OCI-LY7 (cell line): ENCODE results near the gene DQX1. TPM values are rescaled to one million over a fixed set of nuclear protein-coding genes. Genes with fewer than 3 reads are reported as not detected.
A peak's percentile ranks its signal among the peaks of the same experiment; 100 is the strongest.
"Not testable (repeated sequence)": the region's sequence is repeated elsewhere in the genome, so short reads cannot be mapped to it uniquely, and the experiment has no call there.

ENCODE experiments used
- BruUV-seq: library from RNA; stranded (reverse); fragments of 400-500 nt; replicated peaks from 2 replicates; lab custom pipeline; 2021; lab: Mats Ljungman, UMichigan
- CTCF ChIA-PET: fragments of 300-600 bp; sonication (Branson Sonifier 250); formaldehyde crosslinking; loops from one replicate; lab custom pipeline; 2022; ENCODE audit warnings: antibody characterized with exemption; ENCODE audit not compliant: unreplicated experiment; lab: Charles Lee
- POLR2A ChIA-PET: fragments of 300-600 bp; sonication (Branson Sonifier 250); formaldehyde crosslinking; loops from one replicate; lab custom pipeline; 2022; ENCODE audit warnings: antibody characterized with exemption; lab: Charles Lee
- DNase-seq: peaks from one replicate; pipeline ENCODE4 v3.0.0-alpha.2; 2015; ENCODE audit warnings: low spot score
- H2AFZ ChIP-seq: fragments of 200-600 bp; sonication (generic), shearing (Covaris generic); 2 replicates; pipeline ENCODE4 v1.6.1; 2014; ENCODE audit warnings: mild to moderate bottlenecking, antibody characterized with exemption, low read length, moderate library complexity
- H3K27ac ChIP-seq: fragments of 200-600 bp; sonication (generic); 2 replicates; pipeline ENCODE4 v1.5.1; 2014; ENCODE audit warnings: mixed run types, low read depth, mild to moderate bottlenecking, moderate library complexity, low read length, inconsistent platforms; ENCODE audit not compliant: poor library complexity, severe bottlenecking
- H3K36me3 ChIP-seq: fragments of 200-600 bp; sonication (generic); 2 replicates; pipeline ENCODE4 v1.6.1; 2014; ENCODE audit warnings: mild to moderate bottlenecking, antibody characterized with exemption, low read length, moderate library complexity, mixed read lengths; ENCODE audit not compliant: insufficient read depth
- H3K4me1 ChIP-seq: fragments of 200-600 bp; sonication (generic); 2 replicates; pipeline ENCODE4 v1.5.1; 2014; ENCODE audit warnings: mild to moderate bottlenecking, low read length; ENCODE audit not compliant: insufficient read depth, poor library complexity, severe bottlenecking
- H3K4me2 ChIP-seq: fragments of 200-600 bp; sonication (generic); 2 replicates; pipeline ENCODE4 v1.6.1; 2014; ENCODE audit warnings: mild to moderate bottlenecking, low read length
- H3K4me3 ChIP-seq: fragments of 200-600 bp; sonication (generic); 2 replicates; pipeline ENCODE4 v1.5.1; 2014; ENCODE audit warnings: mild to moderate bottlenecking, low read depth, low read length; ENCODE audit not compliant: poor library complexity, severe bottlenecking
- H3K79me2 ChIP-seq: fragments of 200-600 bp; sonication (generic); 2 replicates; pipeline ENCODE4 v1.6.1; 2016; ENCODE audit warnings: low read depth, mild to moderate bottlenecking, low read length, moderate library complexity, mixed read lengths; ENCODE audit not compliant: insufficient read depth
- H3K9me2 ChIP-seq: fragments of 200-600 bp; sonication (generic); 2 replicates; pipeline ENCODE4 v1.6.1; 2016; ENCODE audit warnings: mild to moderate bottlenecking, low read length, mixed read lengths; ENCODE audit not compliant: insufficient read depth
- H3K9me3 ChIP-seq: fragments of 200-600 bp; sonication (generic); 2 replicates; pipeline ENCODE4 v1.6.1; 2014; ENCODE audit warnings: mild to moderate bottlenecking, mixed run types, low read length, mixed read lengths
- H4K20me1 ChIP-seq: fragments of 200-600 bp; sonication (generic); 2 replicates; pipeline ENCODE4 v1.6.1; 2014; ENCODE audit warnings: mild to moderate bottlenecking, antibody characterized with exemption, low read length, moderate library complexity, mixed read lengths; ENCODE audit not compliant: insufficient read depth
- EZH2phosphoT487 ChIP-seq: fragments of 200-600 bp; sonication (generic); IDR thresholded peaks from 2 replicates; pipeline ENCODE4 v1.6.1; 2018; ENCODE audit warnings: low read depth, borderline replicate concordance, mild to moderate bottlenecking, mixed run types, antibody characterized with exemption, low read length, moderate library complexity, mixed read lengths
- intact Hi-C: fragments of 100-400 bp; cut with micrococcal nuclease; formaldehyde crosslinking; loops from one replicate; pipeline ENCODE4 v1.10.0; 2022; ENCODE audit not compliant: unreplicated experiment
- total RNA-seq, 2 experiments: library from RNA; depleted of rRNA in 1 of 2; stranded (reverse); fragments of >200 nt in 1 of 2; shearing (Covaris generic) in 1 of 2; gene quantifications; 2 replicates each; pipeline ENCODE4 v1.2.3, GENCODE V29; 2014 to 2022
- TF ChIP-seq, protein P1 (sequence below): fragments of 200-600 bp; sonication (generic); conservative IDR thresholded peaks from 2 replicates; pipeline ENCODE4 v1.5.1; 2014; ENCODE audit warnings: mild to moderate bottlenecking, antibody characterized with exemption, low read length, moderate library complexity, mixed read lengths

The DQX1 gene
- total RNA-seq, 2 experiments from 2014 or later: 0.32 to 0.76 TPM

DNA sequence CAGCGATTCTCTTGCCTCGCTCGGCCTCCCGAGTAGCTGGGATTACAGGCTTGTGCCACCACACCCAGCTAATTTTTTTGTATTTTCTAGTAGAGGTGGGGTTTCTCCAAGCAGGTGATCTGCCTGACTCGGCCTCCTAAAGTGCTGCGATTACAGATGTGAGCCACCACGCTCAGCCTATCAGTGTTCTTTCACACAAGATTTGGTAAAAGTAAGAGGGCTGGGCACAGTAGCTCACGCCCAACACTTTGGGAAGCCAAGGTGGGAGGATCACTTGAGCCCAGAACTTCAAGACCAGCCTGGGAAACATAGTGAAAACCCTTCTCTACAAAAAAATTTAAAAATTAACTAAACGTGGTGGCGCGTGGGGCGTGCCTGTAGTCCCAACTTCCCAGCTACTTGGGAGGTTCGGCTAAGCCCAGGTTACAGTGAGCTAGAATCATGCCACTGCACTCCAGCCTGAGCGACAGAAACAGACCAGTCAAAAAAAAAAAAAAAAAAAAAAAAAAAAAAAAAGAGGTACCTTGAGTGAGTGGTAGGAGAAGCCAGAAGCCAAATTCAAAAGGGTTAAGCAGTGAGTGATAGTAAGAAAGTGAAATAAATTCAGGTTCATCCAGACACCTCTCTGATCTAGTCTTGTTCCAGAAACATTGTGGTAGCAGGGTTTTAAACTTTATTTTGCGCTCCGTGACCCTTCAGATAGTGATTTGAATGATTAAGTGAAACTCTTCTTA, 54.5 kb downstream of the DQX1 start:
- peak; percentile 27 for DNase-seq
- peaks cover 20% of the 10 kb centered on the region for H3K36me3 ChIP-seq
- peak overlapping the region; percentile 85 for H3K4me3 ChIP-seq
- TF ChIP-seq, protein P1, sequence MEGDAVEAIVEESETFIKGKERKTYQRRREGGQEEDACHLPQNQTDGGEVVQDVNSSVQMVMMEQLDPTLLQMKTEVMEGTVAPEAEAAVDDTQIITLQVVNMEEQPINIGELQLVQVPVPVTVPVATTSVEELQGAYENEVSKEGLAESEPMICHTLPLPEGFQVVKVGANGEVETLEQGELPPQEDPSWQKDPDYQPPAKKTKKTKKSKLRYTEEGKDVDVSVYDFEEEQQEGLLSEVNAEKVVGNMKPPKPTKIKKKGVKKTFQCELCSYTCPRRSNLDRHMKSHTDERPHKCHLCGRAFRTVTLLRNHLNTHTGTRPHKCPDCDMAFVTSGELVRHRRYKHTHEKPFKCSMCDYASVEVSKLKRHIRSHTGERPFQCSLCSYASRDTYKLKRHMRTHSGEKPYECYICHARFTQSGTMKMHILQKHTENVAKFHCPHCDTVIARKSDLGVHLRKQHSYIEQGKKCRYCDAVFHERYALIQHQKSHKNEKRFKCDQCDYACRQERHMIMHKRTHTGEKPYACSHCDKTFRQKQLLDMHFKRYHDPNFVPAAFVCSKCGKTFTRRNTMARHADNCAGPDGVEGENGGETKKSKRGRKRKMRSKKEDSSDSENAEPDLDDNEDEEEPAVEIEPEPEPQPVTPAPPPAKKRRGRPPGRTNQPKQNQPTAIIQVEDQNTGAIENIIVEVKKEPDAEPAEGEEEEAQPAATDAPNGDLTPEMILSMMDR: no peak
- no peak for TF ChIP-seq EZH2phosphoT487
- peak overlapping the region; percentile 89 for H3K4me2 ChIP-seq
- peaks cover 17% of the 10 kb centered on the region for H3K4me1 ChIP-seq
- intact Hi-C loops: no loop called here
- H3K79me2 ChIP-seq: peaks cover 7% of the 10 kb centered on the region; the same call in 1 of the 2 replicates
- no TSS peak for BruUV-seq
- CTCF ChIA-PET: no interaction called here
- POLR2A ChIA-PET: interaction anchor here (0.8 to 3.2 kb wide), 5 partner anchors 11 to 59 kb away, joined by 4 to 25 read pairs (median 6); partner anchors contain the start of genes CCDC142, TTC31 and WBP1
- H3K9me3 ChIP-seq: no peaks in the 10 kb centered on the region
- H2AFZ ChIP-seq: peak overlapping the region; percentile 75; the same call in 1 of the 2 replicates
- no peaks in the 10 kb centered on the region for H3K9me2 ChIP-seq
- no peaks in the 10 kb centered on the region for H4K20me1 ChIP-seq
- peak overlapping the region; percentile 81 for H3K27ac ChIP-seq

DNA sequence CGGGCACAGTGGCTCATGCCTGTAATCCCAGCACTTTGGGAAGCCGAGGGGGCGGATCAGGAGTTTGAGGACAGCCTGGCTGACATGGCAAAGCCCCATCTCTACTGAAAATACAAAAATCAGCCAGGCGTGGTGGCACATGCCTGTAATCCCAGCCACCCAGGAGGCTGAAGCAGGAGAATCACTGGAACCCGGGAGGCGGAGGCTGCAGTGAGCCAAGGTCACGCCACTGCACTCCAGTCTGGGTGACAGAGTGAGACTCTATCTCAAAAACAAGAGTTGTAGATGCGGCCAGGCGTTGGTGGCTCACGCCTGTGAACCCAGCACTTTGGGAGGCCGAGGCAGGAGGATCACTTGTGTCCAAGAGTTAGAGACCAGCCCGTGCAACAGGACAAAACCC, 55.3 kb downstream of the DQX1 start:
- BruUV-seq, H4K20me1 ChIP-seq, H3K9me3 ChIP-seq, intact Hi-C loops, H3K4me3 ChIP-seq, H3K4me2 ChIP-seq, H3K9me2 ChIP-seq, CTCF ChIA-PET, H3K27ac ChIP-seq, DNase-seq, H2AFZ ChIP-seq: not testable (repeated sequence)
- Histone ChIP-seq H3K4me1 (peaks cover 23% of the 10 kb centered on the region), H3K36me3 (peaks cover 16% of the 10 kb centered on the region), H3K79me2 (peaks cover 12% of the 10 kb centered on the region; the same call in 1 of the 2 replicates)
- POLR2A ChIA-PET: interaction anchor here (0.6 to 3.2 kb wide), 5 partner anchors 12 to 347 kb away, joined by 4 to 25 read pairs (median 6); partner anchors contain the start of genes CCDC142, TTC31 and WBP1

Other genes with a start within 250 kb of the DQX1 start
- 1.1 and 1.2 TPM in 2 replicates for gene SLC4A5, start 182.8 kb downstream of the DQX1 start, total RNA-seq (2014; rRNA removed; shearing (Covaris generic))
- gene SLC4A5, start 182.8 kb downstream of the DQX1 start, total RNA-seq (2022): 3.4 and 7.0 TPM in 2 replicates
- 45.5 and 50.3 TPM in 2 replicates for gene DCTN1, start 145.9 kb downstream of the DQX1 start, total RNA-seq (2014; rRNA removed; shearing (Covaris generic))
- 100 and 105 TPM in 2 replicates for gene DCTN1, start 145.9 kb downstream of the DQX1 start, total RNA-seq (2022)
- 3.2 and 5.5 TPM in 2 replicates for gene C2orf81, start 104.6 kb downstream of the DQX1 start, total RNA-seq (2014; rRNA removed; shearing (Covaris generic))
- gene C2orf81, start 104.6 kb downstream of the DQX1 start, total RNA-seq (2022): 20.7 and 22.5 TPM in 2 replicates
- gene WDR54, start 104.5 kb downstream of the DQX1 start, total RNA-seq (2014; rRNA removed; shearing (Covaris generic)): 55.5 and 64.7 TPM in 2 replicates
- gene WDR54, start 104.5 kb downstream of the DQX1 start, total RNA-seq (2022): 82.5 and 89.5 TPM in 2 replicates
- 1.3 and 2.3 TPM in 2 replicates for gene RTKN, start 84.3 kb downstream of the DQX1 start, total RNA-seq (2014; rRNA removed; shearing (Covaris generic))
- 5.4 and 7.7 TPM in 2 replicates for gene RTKN, start 84.3 kb downstream of the DQX1 start, total RNA-seq (2022)
- gene INO80B, start 71.1 kb downstream of the DQX1 start, total RNA-seq (2014; rRNA removed; shearing (Covaris generic)): 29.2 and 38.7 TPM in 2 replicates
- 43.1 and 44.5 TPM in 2 replicates for gene INO80B, start 71.1 kb downstream of the DQX1 start, total RNA-seq (2022)
- gene WBP1, start 67.8 kb downstream of the DQX1 start, total RNA-seq (2014; rRNA removed; shearing (Covaris generic)): 70.7 and 70.8 TPM in 2 replicates
- gene WBP1, start 67.8 kb downstream of the DQX1 start, total RNA-seq (2022): 68.8 and 83.8 TPM in 2 replicates
- 46.9 and 51.3 TPM in 2 replicates for gene MOGS, start 60.8 kb downstream of the DQX1 start, total RNA-seq (2014; rRNA removed; shearing (Covaris generic))
- 50.1 and 52.7 TPM in 2 replicates for gene MOGS, start 60.8 kb downstream of the DQX1 start, total RNA-seq (2022)
- 46.1 and 85.7 TPM in 2 replicates for gene MRPL53, start 53.6 kb downstream of the DQX1 start, total RNA-seq (2014; rRNA removed; shearing (Covaris generic))
- 90.0 and 102 TPM in 2 replicates for gene MRPL53, start 53.6 kb downstream of the DQX1 start, total RNA-seq (2022)
- 52.3 and 53.0 TPM in 2 replicates for gene CCDC142, start 43.2 kb downstream of the DQX1 start, total RNA-seq (2014; rRNA removed; shearing (Covaris generic))
- 42.5 and 52.0 TPM in 2 replicates for gene CCDC142, start 43.2 kb downstream of the DQX1 start, total RNA-seq (2022)
- 34.6 and 49.5 TPM in 2 replicates for gene TTC31, start 43.1 kb downstream of the DQX1 start, total RNA-seq (2014; rRNA removed; shearing (Covaris generic))
- 31.5 and 37.4 TPM in 2 replicates for gene TTC31, start 43.1 kb downstream of the DQX1 start, total RNA-seq (2022)
- gene LBX2, start 26.6 kb downstream of the DQX1 start, total RNA-seq (2014; rRNA removed; shearing (Covaris generic)): not detected in 2 replicates
- gene LBX2, start 26.6 kb downstream of the DQX1 start, total RNA-seq (2022): not detected in 2 replicates
- gene PCGF1, start 18.5 kb downstream of the DQX1 start, total RNA-seq (2014; rRNA removed; shearing (Covaris generic)): 9.9 and 16.7 TPM in 2 replicates
- 15.9 and 21.5 TPM in 2 replicates for gene PCGF1, start 18.5 kb downstream of the DQX1 start, total RNA-seq (2022)
- gene TLX2, start 11.8 kb downstream of the DQX1 start, total RNA-seq (2014; rRNA removed; shearing (Covaris generic)): not detected in 2 replicates
- not detected in 2 replicates for gene TLX2, start 11.8 kb downstream of the DQX1 start, total RNA-seq (2022)
- 163 and 188 TPM in 2 replicates for gene AUP1, start 3.5 kb upstream of the DQX1 start, total RNA-seq (2014; rRNA removed; shearing (Covaris generic))
- gene AUP1, start 3.5 kb upstream of the DQX1 start, total RNA-seq (2022): 121 and 122 TPM in 2 replicates
- 54.8 and 60.4 TPM in 2 replicates for gene HTRA2, start 3.7 kb upstream of the DQX1 start, total RNA-seq (2014; rRNA removed; shearing (Covaris generic))
- 50.7 and 59.4 TPM in 2 replicates for gene HTRA2, start 3.7 kb upstream of the DQX1 start, total RNA-seq (2022)
- 0.72 and 0.98 TPM in 2 replicates for gene LOXL3, start 27.7 kb upstream of the DQX1 start, total RNA-seq (2014; rRNA removed; shearing (Covaris generic))
- gene LOXL3, start 27.7 kb upstream of the DQX1 start, total RNA-seq (2022): 0.21 and 0.79 TPM in 2 replicates
- 13.4 and 19.3 TPM in 2 replicates for gene DOK1, start 28.5 kb upstream of the DQX1 start, total RNA-seq (2014; rRNA removed; shearing (Covaris generic))
- 9.5 and 9.7 TPM in 2 replicates for gene DOK1, start 28.5 kb upstream of the DQX1 start, total RNA-seq (2022)
- gene M1AP, start 122.1 kb upstream of the DQX1 start, total RNA-seq (2014; rRNA removed; shearing (Covaris generic)): not detected in 2 replicates
- not detected in 2 replicates for gene M1AP, start 122.1 kb upstream of the DQX1 start, total RNA-seq (2022)
- 2.3 and 3.4 TPM in 2 replicates for gene SEMA4F, start 128.0 kb upstream of the DQX1 start, total RNA-seq (2014; rRNA removed; shearing (Covaris generic))
- gene SEMA4F, start 128.0 kb upstream of the DQX1 start, total RNA-seq (2022): 3.3 and 4.3 TPM in 2 replicates